ENCODE data around the gene ATP13A1.
"Not testable (repeated sequence)": the region's sequence is repeated elsewhere in the genome, so short reads cannot be mapped to it uniquely, and the experiment has no call there.

Gene ATP13A1

DNA sequence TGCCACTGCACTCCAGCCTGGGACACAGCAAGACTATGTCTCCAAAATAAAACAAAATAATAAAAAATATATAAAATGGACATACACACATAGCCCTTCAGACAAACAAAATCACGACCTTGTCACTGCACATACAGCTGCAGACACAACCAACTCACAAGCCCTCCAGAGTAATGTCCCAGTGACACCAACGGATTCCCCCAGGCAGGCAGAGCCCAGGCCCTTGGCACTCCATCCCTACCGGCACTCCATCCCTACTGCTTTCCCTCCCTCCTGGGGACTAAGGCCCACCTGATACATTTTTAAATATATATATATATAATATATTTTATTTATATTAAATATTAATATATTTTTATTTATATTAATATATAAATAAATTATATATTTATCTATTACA, 23.6 kb upstream of the ATP13A1 start:
- Histone ChIP-seq H3K27ac (ENCODE audit: low read length) (no peak overlapping the region), H2AFZ (ENCODE audit: low read depth, low read length) (no peak overlapping the region), H3K9me3 (ENCODE audit: insufficient read depth, low read length) (peaks cover 6% of the 10 kb centered on the region), H4K20me1 (ENCODE audit: insufficient read depth, low read length) (no peaks in the 10 kb centered on the region), H3K36me3 (replicated peaks; ENCODE audit: low read depth, low read length) (peaks cover 26% of the 10 kb centered on the region), H3K79me2 (ENCODE audit: low read length) (no peaks in the 10 kb centered on the region), H3K4me2 (ENCODE audit: low read length) (no peak overlapping the region), H3K4me3 (ENCODE audit: low read length) (no peak overlapping the region), H3K4me1 (ENCODE audit: low read length) (no peaks in the 10 kb centered on the region), H3K9ac (ENCODE audit: low read length) (no peak overlapping the region), H3K27me3 (ENCODE audit: low read depth, low read length) (no peaks in the 10 kb centered on the region)
- TF ChIP-seq, protein P1, sequence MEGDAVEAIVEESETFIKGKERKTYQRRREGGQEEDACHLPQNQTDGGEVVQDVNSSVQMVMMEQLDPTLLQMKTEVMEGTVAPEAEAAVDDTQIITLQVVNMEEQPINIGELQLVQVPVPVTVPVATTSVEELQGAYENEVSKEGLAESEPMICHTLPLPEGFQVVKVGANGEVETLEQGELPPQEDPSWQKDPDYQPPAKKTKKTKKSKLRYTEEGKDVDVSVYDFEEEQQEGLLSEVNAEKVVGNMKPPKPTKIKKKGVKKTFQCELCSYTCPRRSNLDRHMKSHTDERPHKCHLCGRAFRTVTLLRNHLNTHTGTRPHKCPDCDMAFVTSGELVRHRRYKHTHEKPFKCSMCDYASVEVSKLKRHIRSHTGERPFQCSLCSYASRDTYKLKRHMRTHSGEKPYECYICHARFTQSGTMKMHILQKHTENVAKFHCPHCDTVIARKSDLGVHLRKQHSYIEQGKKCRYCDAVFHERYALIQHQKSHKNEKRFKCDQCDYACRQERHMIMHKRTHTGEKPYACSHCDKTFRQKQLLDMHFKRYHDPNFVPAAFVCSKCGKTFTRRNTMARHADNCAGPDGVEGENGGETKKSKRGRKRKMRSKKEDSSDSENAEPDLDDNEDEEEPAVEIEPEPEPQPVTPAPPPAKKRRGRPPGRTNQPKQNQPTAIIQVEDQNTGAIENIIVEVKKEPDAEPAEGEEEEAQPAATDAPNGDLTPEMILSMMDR (IDR thresholded peaks at IDR 0.05; ENCODE audit: low read depth, low read length), result no peak
- TF ChIP-seq EZH2phosphoT487 (IDR thresholded peaks at IDR 0.05; ENCODE audit: low read depth), result no peak

DNA sequence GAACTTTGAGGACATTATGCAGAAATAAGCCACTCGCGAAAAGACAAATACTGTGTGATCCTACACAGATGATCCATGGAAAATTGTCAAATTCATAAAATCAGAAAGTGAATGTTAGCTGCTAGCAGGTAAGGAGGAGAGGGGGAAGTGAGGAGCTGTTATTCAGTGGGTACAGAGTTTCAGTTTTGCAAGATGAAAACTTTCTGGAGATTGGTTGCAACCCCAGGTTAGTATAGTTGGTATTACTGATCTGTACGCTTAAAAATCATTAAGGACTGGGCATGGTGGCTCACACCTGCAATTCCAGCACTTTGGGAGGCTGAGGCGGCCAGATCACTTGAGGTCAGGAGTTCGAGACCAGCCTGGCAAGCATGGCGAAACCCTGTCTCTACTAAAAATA, 23.1 kb upstream of the ATP13A1 start:
- H3K4me1 ChIP-seq (ENCODE audit: low read length), result no peaks in the 10 kb centered on the region
- no peak overlapping the region for H3K4me2 ChIP-seq (ENCODE audit: low read length)
- H3K36me3 ChIP-seq (replicated peaks; ENCODE audit: low read depth, low read length), result peaks cover 29% of the 10 kb centered on the region
- no peaks in the 10 kb centered on the region for H3K79me2 ChIP-seq (ENCODE audit: low read length)
- H3K9me3 ChIP-seq (ENCODE audit: insufficient read depth, low read length), result peaks cover 6% of the 10 kb centered on the region
- H3K4me3 ChIP-seq (ENCODE audit: low read length), result no peak overlapping the region
- no peak overlapping the region for H2AFZ ChIP-seq (ENCODE audit: low read depth, low read length)
- no peak for TF ChIP-seq EZH2phosphoT487 (IDR thresholded peaks at IDR 0.05; ENCODE audit: low read depth)
- TF ChIP-seq, protein P1 (IDR thresholded peaks at IDR 0.05; ENCODE audit: low read depth, low read length), result no peak
- no peaks in the 10 kb centered on the region for H3K27me3 ChIP-seq (ENCODE audit: low read depth, low read length)
- no peaks in the 10 kb centered on the region for H4K20me1 ChIP-seq (ENCODE audit: insufficient read depth, low read length)
- H3K9ac ChIP-seq (ENCODE audit: low read length), result no peak overlapping the region
- no peak overlapping the region for H3K27ac ChIP-seq (ENCODE audit: low read length)

DNA sequence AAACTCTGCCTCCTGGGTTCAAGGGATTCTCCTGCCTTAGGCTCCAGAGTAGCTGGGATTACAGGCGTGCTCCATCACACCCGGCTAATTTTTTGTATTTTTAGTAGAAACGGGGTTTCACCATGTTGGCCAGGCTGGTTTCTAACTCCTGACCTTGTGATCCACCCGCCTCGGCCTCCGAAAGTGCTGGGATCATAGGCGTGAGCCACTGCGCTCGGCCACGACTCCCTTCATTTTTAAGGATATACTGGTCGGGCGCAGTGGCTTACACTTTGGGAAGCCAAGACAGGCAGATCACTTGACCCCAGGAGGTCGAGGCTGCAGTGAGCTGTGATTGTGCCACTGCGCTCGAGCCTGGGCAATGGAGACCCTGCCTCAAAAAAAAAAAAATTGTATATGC, 22.6 kb upstream of the ATP13A1 start:
- H3K4me1 ChIP-seq (ENCODE audit: low read length); H3K9ac ChIP-seq (ENCODE audit: low read length); H3K79me2 ChIP-seq (ENCODE audit: low read length); H3K4me3 ChIP-seq (ENCODE audit: low read length); H3K4me2 ChIP-seq (ENCODE audit: low read length); H3K27ac ChIP-seq (ENCODE audit: low read length); H3K27me3 ChIP-seq (ENCODE audit: low read depth, low read length); H3K9me3 ChIP-seq (ENCODE audit: insufficient read depth, low read length); H2AFZ ChIP-seq (ENCODE audit: low read depth, low read length); H4K20me1 ChIP-seq (ENCODE audit: insufficient read depth, low read length): not testable (repeated sequence)
- peaks cover 33% of the 10 kb centered on the region for H3K36me3 ChIP-seq (replicated peaks; ENCODE audit: low read depth, low read length)

DNA sequence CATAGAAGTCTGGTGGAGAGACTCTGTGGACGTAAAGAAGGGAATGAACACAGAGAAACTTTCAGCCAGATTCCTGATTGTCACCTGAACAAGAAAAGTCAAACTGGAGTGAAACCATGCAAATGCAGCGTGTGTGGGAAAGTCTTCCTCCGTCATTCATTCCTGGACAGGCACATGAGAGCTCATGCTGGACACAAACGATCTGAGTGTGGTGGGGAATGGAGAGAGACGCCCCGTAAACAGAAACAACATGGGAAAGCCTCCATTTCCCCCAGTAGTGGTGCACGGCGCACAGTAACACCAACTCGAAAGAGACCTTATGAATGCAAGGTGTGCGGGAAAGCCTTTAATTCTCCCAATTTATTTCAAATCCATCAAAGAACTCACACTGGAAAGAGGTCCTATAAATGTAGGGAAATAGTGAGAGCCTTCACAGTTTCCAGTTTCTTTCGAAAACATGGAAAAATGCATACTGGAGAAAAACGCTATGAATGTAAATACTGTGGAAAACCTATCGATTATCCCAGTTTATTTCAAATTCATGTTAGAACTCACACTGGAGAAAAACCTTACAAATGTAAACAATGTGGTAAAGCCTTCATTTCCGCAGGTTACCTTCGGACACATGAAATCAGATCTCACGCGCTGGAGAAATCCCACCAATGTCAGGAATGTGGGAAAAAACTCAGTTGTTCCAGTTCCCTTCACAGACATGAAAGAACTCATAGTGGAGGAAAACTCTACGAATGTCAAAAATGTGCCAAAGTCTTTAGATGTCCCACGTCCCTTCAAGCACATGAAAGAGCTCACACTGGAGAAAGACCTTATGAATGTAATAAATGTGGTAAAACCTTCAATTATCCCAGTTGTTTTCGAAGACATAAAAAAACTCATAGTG, 15.9 kb upstream of the ATP13A1 start:
- Histone ChIP-seq H3K9me3 (ENCODE audit: insufficient read depth, low read length) (peaks cover 40% of the 10 kb centered on the region), H3K4me2 (ENCODE audit: low read length) (no peak overlapping the region), H2AFZ (ENCODE audit: low read depth, low read length) (no peak overlapping the region), H3K36me3 (replicated peaks; ENCODE audit: low read depth, low read length) (peaks cover 86% of the 10 kb centered on the region), H3K79me2 (ENCODE audit: low read length) (peaks cover 22% of the 10 kb centered on the region), H3K9ac (ENCODE audit: low read length) (no peak overlapping the region), H3K27ac (ENCODE audit: low read length) (no peak overlapping the region), H3K4me3 (ENCODE audit: low read length) (no peak overlapping the region), H4K20me1 (ENCODE audit: insufficient read depth, low read length) (no peaks in the 10 kb centered on the region), H3K27me3 (ENCODE audit: low read depth, low read length) (no peaks in the 10 kb centered on the region), H3K4me1 (ENCODE audit: low read length) (no peaks in the 10 kb centered on the region)
- TF ChIP-seq, protein P1 (IDR thresholded peaks at IDR 0.05; ENCODE audit: low read depth, low read length), result no peak
- TF ChIP-seq EZH2phosphoT487 (IDR thresholded peaks at IDR 0.05; ENCODE audit: low read depth), result no peak
